ENCODE data around the gene SDR9C7. TPM values are rescaled to one million over a fixed set of nuclear protein-coding genes. Genes with fewer than 3 reads are reported as not detected.

The SDR9C7 gene
- total RNA-seq, 1 experiment from 2014 or later, result not detected

DNA sequence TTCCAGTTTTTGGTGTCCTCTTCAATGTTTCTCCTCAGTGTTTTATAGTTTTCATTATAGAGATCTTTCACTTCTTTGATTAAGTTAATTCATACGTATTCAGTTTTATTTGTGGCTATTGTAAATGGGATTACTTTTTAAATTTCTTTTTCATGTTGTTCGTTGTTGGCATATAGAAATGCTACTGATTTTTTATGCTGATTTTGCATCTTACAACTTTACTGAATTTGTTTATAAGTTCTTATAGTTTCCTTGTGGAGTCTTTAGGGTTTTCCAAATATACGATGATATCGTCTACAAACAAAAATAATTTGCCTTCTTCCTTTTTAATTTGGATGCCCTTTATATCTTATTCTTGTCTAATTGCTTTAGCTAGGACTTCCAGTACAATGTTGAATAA, 9.7 kb upstream of the SDR9C7 start:
- no TSS peak for BruUV-seq (replicated peaks)

More for the DNA sequence above, 9.7 kb upstream of the SDR9C7 start:
- TF ChIP-seq, protein P1, sequence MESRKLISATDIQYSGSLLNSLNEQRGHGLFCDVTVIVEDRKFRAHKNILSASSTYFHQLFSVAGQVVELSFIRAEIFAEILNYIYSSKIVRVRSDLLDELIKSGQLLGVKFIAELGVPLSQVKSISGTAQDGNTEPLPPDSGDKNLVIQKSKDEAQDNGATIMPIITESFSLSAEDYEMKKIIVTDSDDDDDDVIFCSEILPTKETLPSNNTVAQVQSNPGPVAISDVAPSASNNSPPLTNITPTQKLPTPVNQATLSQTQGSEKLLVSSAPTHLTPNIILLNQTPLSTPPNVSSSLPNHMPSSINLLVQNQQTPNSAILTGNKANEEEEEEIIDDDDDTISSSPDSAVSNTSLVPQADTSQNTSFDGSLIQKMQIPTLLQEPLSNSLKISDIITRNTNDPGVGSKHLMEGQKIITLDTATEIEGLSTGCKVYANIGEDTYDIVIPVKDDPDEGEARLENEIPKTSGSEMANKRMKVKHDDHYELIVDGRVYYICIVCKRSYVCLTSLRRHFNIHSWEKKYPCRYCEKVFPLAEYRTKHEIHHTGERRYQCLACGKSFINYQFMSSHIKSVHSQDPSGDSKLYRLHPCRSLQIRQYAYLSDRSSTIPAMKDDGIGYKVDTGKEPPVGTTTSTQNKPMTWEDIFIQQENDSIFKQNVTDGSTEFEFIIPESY (IDR thresholded peaks at IDR 0.05; ENCODE audit: extremely low read depth, insufficient replicate concordance, low read length), result no peak
- TF ChIP-seq ELF1 (IDR thresholded peaks at IDR 0.05; ENCODE audit: borderline replicate concordance, low read depth), result no peak
- TF ChIP-seq JUND (IDR thresholded peaks at IDR 0.05), result no peak
- no peak for TF ChIP-seq CEBPB (IDR thresholded peaks at IDR 0.05; ENCODE audit: low read depth)
- no peak for TF ChIP-seq EZH2phosphoT487 (IDR thresholded peaks at IDR 0.05; ENCODE audit: borderline replicate concordance)
- TF ChIP-seq, protein P2, sequence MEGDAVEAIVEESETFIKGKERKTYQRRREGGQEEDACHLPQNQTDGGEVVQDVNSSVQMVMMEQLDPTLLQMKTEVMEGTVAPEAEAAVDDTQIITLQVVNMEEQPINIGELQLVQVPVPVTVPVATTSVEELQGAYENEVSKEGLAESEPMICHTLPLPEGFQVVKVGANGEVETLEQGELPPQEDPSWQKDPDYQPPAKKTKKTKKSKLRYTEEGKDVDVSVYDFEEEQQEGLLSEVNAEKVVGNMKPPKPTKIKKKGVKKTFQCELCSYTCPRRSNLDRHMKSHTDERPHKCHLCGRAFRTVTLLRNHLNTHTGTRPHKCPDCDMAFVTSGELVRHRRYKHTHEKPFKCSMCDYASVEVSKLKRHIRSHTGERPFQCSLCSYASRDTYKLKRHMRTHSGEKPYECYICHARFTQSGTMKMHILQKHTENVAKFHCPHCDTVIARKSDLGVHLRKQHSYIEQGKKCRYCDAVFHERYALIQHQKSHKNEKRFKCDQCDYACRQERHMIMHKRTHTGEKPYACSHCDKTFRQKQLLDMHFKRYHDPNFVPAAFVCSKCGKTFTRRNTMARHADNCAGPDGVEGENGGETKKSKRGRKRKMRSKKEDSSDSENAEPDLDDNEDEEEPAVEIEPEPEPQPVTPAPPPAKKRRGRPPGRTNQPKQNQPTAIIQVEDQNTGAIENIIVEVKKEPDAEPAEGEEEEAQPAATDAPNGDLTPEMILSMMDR (IDR thresholded peaks at IDR 0.05 in 2 of 3, conservative IDR thresholded peaks at IDR 0.05 in 1 of 3; ENCODE audit: borderline replicate concordance in 1 of 3, insufficient read depth in 1 of 3, low read depth in 2 of 3, low read length in 2 of 3), result no peak
- TF ChIP-seq SRF (IDR thresholded peaks at IDR 0.05; ENCODE audit: low read depth), result no peak
- TF ChIP-seq POLR2AphosphoS5 (IDR thresholded peaks at IDR 0.05; ENCODE audit: low read depth, low read length), result no peak
- no peak for TF ChIP-seq ZFX (IDR thresholded peaks at IDR 0.05)
- no peak for TF ChIP-seq ZNF274 (IDR thresholded peaks at IDR 0.05; ENCODE audit: low read depth, low read length)
- TF ChIP-seq, protein P3, sequence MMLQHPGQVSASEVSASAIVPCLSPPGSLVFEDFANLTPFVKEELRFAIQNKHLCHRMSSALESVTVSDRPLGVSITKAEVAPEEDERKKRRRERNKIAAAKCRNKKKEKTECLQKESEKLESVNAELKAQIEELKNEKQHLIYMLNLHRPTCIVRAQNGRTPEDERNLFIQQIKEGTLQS (IDR thresholded peaks at IDR 0.05), result no peak
- TF ChIP-seq, protein P4, sequence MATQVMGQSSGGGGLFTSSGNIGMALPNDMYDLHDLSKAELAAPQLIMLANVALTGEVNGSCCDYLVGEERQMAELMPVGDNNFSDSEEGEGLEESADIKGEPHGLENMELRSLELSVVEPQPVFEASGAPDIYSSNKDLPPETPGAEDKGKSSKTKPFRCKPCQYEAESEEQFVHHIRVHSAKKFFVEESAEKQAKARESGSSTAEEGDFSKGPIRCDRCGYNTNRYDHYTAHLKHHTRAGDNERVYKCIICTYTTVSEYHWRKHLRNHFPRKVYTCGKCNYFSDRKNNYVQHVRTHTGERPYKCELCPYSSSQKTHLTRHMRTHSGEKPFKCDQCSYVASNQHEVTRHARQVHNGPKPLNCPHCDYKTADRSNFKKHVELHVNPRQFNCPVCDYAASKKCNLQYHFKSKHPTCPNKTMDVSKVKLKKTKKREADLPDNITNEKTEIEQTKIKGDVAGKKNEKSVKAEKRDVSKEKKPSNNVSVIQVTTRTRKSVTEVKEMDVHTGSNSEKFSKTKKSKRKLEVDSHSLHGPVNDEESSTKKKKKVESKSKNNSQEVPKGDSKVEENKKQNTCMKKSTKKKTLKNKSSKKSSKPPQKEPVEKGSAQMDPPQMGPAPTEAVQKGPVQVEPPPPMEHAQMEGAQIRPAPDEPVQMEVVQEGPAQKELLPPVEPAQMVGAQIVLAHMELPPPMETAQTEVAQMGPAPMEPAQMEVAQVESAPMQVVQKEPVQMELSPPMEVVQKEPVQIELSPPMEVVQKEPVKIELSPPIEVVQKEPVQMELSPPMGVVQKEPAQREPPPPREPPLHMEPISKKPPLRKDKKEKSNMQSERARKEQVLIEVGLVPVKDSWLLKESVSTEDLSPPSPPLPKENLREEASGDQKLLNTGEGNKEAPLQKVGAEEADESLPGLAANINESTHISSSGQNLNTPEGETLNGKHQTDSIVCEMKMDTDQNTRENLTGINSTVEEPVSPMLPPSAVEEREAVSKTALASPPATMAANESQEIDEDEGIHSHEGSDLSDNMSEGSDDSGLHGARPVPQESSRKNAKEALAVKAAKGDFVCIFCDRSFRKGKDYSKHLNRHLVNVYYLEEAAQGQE (IDR thresholded peaks at IDR 0.05; ENCODE audit: low read depth), result no peak
- TF ChIP-seq YY1 (IDR thresholded peaks at IDR 0.05; ENCODE audit: extremely low read depth, insufficient replicate concordance, low read depth, low read length), result no peak
- TF ChIP-seq SP1 (IDR thresholded peaks at IDR 0.05; ENCODE audit: low read depth), result no peak
- TF ChIP-seq, protein P5, sequence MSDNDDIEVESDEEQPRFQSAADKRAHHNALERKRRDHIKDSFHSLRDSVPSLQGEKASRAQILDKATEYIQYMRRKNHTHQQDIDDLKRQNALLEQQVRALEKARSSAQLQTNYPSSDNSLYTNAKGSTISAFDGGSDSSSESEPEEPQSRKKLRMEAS (IDR thresholded peaks at IDR 0.05), result no peak
- TF ChIP-seq SIN3A (IDR thresholded peaks at IDR 0.05; ENCODE audit: low read depth), result no peak
- TF ChIP-seq TCF7L2 (IDR thresholded peaks at IDR 0.05; ENCODE audit: borderline replicate concordance, extremely low read depth, insufficient read depth, insufficient read length), result no peak
- H2AFZ ChIP-seq (ENCODE audit: low read depth, low read length, poor library complexity, severe bottlenecking), result no peak overlapping the region
- H3K79me2 ChIP-seq (ENCODE audit: insufficient read depth, low read length), result no peaks in the 10 kb centered on the region
- no peak for DNase-seq (ENCODE audit: low read depth, low spot score)
- no peak overlapping the region for H3K27ac ChIP-seq (ENCODE audit: low read depth, low read length)
- no peak for ATAC-seq
- H3K36me3 ChIP-seq (ENCODE audit: control insufficient read depth in 1 of 2, insufficient read depth in 2 of 2, low read length in 2 of 2), result no peaks in the 10 kb centered on the region
- H3K4me1 ChIP-seq (ENCODE audit: control insufficient read depth in 1 of 2, insufficient read depth in 2 of 2, low read length in 2 of 2), result peaks cover 9 to 13% of the 10 kb centered on the region in 2 experiments
- ChIA-PET CTCF (no interaction called here), RAD21 (ENCODE audit: low non-redundant PET in 1 of 2, low total read pairs in 2 of 2, uncharacterized antibody in 2 of 2, unreplicated experiment in 2 of 2) (no interaction called here), POLR2A (no interaction called here)
- no peak overlapping the region for H3K4me2 ChIP-seq (ENCODE audit: low read length)
- H3K4me3 ChIP-seq (replicated peaks in 1 of 2; ENCODE audit: low read depth in 1 of 2, low read length in 2 of 2), result no peak overlapping the region
- H3K27me3 ChIP-seq (ENCODE audit: insufficient read depth, low read length), result no peaks in the 10 kb centered on the region
- intact Hi-C loops (cut with micrococcal nuclease), result no loop called here
- H3K9ac ChIP-seq (ENCODE audit: low read length), result no peak overlapping the region
- H4K20me1 ChIP-seq (ENCODE audit: insufficient read depth), result no peaks in the 10 kb centered on the region
- no peaks in the 10 kb centered on the region for H3K9me3 ChIP-seq (ENCODE audit: control insufficient read depth in 1 of 2, insufficient read depth in 1 of 2, low read depth in 1 of 2, low read length in 2 of 2)
- no peaks in the 10 kb centered on the region for H3K9me2 ChIP-seq (ENCODE audit: insufficient read depth)
